Sigmoid colon (tissue), 7 donors: Measurements from ENCODE around the gene ARHGEF7. TPM values are rescaled to one million over a fixed set of nuclear protein-coding genes. Genes with fewer than 3 reads are reported as not detected.

Source experiments
- DNase-seq: peaks from one replicate; pipeline ENCODE4 v3.0.0-alpha.2; 2019
- H3K27ac ChIP-seq, 4 donors: fragments of 200-600 bp; sonication (generic); one replicate each; pipeline ENCODE4 v1.5.1; 2016 to 2019; ENCODE audit warnings: mild to moderate bottlenecking in 1 of 4
- H3K27me3 ChIP-seq, 3 donors: fragments of 200-600 bp; sonication (generic); one replicate each; pipeline ENCODE4 v1.5.1; 2019; ENCODE audit warnings: mild to moderate bottlenecking in 1 of 3
- H3K36me3 ChIP-seq, 4 donors: fragments of 200-600 bp; sonication (generic); one replicate each; pipeline ENCODE4 v1.5.1; 2016 to 2019
- H3K4me1 ChIP-seq, 4 donors: fragments of 200-600 bp; sonication (generic); one replicate each; pipeline ENCODE4 v1.5.1; 2017 to 2019
- H3K4me3 ChIP-seq, 4 donors: fragments of 200-600 bp; sonication (generic); one replicate each; pipeline ENCODE4 v1.5.1; 2017 to 2019; ENCODE audit warnings: mild to moderate bottlenecking in 2 of 4, moderate library complexity in 1 of 4
- H3K9me3 ChIP-seq, 4 donors: fragments of 200-600 bp in 3 of 4; sonication (generic) in 3 of 4; one replicate each; pipeline versions ENCODE4 v1.5.1 to v1.6.1; 2013 to 2019
- CTCF ChIP-seq, 4 experiments: fragments of 450-650 bp in 3 of 4; fragments of 200-600 bp in 1 of 4; IDR thresholded peaks; one replicate each; pipeline ENCODE4 v1.5.1; 2016 to 2019; ENCODE audit warnings: antibody characterized with exemption in 4 of 4, mild to moderate bottlenecking in 3 of 4, moderate library complexity in 2 of 4
- EP300 ChIP-seq, 4 donors: sonication (generic); formaldehyde crosslinking; IDR thresholded peaks; one replicate each; pipeline ENCODE4 v1.6.1; 2017; ENCODE audit warnings: antibody characterized with exemption in 4 of 4
- POLR2A ChIP-seq, 2 donors: fragments of 450-650 bp; IDR thresholded peaks; one replicate each; pipeline ENCODE4 v1.6.1; 2016; ENCODE audit warnings: antibody characterized with exemption in 2 of 2, mild to moderate bottlenecking in 2 of 2, moderate library complexity in 2 of 2
- POLR2AphosphoS5 ChIP-seq, 4 donors: sonication (generic); formaldehyde crosslinking; IDR thresholded peaks; one replicate each; pipeline ENCODE4 v1.6.1; 2017; ENCODE audit warnings: antibody characterized with exemption in 4 of 4
- WGBS, 2 donors: extraction: QIAGEN DNeasy Blood & Tissue Kit; methylation state at CpG; one replicate each; pipeline ENCODE4 v1.1.7; 2013; 5-methylcytosine and 5-hydroxymethylcytosine counted together
- intact Hi-C: fragments of 100-400 bp; cut with DNase I; formaldehyde crosslinking; loops from one replicate; pipeline ENCODE4 v1.15.1; 2023
- polyA plus RNA-seq, 3 donors: library from polyadenylated mRNA; stranded (reverse); fragments of 200-250 nt; gene quantifications; one replicate each; pipeline ENCODE4 v1.2.3, GENCODE V29; 2013
- total RNA-seq, 4 donors: library from RNA; depleted of rRNA; stranded (reverse); fragments of >200 nt; gene quantifications; one replicate each; pipeline ENCODE4 v1.1.0, GENCODE V29; 2016
- donor health status: healthy with polysubstance abuse.
- donor health status: Bipolar disorder and iron deficiency.
- donor health status: healthy.

The ARHGEF7 gene
- total and polyA plus RNA-seq, 7 donors: 8.4 to 79.8 (median 41.0) TPM

- DNase-seq: no peak
- TF ChIP-seq EP300 (IDR thresholded peaks at IDR 0.05) (no peak), POLR2A (IDR thresholded peaks at IDR 0.05) (no peak), POLR2AphosphoS5 (IDR thresholded peaks at IDR 0.05) (no peak), CTCF (IDR thresholded peaks at IDR 0.05) (no peak)
- H3K27me3 ChIP-seq: no peaks in the 10 kb centered on the region
- H3K9me3 ChIP-seq: peaks cover 0 to 3% (median under 1%) of the 10 kb centered on the region in 4 donors
- no peak overlapping the region for H3K27ac ChIP-seq
- no peaks in the 10 kb centered on the region for H3K4me1 ChIP-seq
- 83% methylated on average over 14 of the region's 14 CpGs for WGBS, 2 donors
- H3K36me3 ChIP-seq: peaks cover 0 to 5% (median 0%) of the 10 kb centered on the region in 4 donors
- H3K4me3 ChIP-seq: no peak overlapping the region
- intact Hi-C loops: no loop called here
Measured at GRCh38 chr13:111313911-111314425, 198.9 kb downstream of the ARHGEF7 start.

GRCh38 chr13:111314852-111315251, 199.7 kb downstream of the ARHGEF7 start:
- Histone ChIP-seq H3K27ac (no peak overlapping the region), H3K9me3 (peaks cover 0 to 3% (median under 1%) of the 10 kb centered on the region in 4 donors), H3K36me3 (peaks cover 0 to 5% (median 0%) of the 10 kb centered on the region in 4 donors), H3K27me3 (no peaks in the 10 kb centered on the region), H3K4me1 (no peaks in the 10 kb centered on the region), H3K4me3 (no peak overlapping the region)
- no peak for TF ChIP-seq CTCF (IDR thresholded peaks at IDR 0.05)
- TF ChIP-seq POLR2AphosphoS5 (IDR thresholded peaks at IDR 0.05): no peak
- no peak for TF ChIP-seq POLR2A (IDR thresholded peaks at IDR 0.05)
- TF ChIP-seq EP300 (IDR thresholded peaks at IDR 0.05): no peak
- intact Hi-C loops: no loop called here
- 81 to 85% methylated on average over 6 of the region's 6 CpGs for WGBS, 2 donors
- no peak for DNase-seq

- Histone ChIP-seq H3K27ac (no peak overlapping the region), H3K36me3 (peaks cover 0 to 5% (median 0%) of the 10 kb centered on the region in 4 donors), H3K4me1 (no peaks in the 10 kb centered on the region), H3K27me3 (no peaks in the 10 kb centered on the region), H3K9me3 (peaks cover 0 to 3% (median under 1%) of the 10 kb centered on the region in 4 donors), H3K4me3 (no peak overlapping the region)
- no peak for TF ChIP-seq EP300 (IDR thresholded peaks at IDR 0.05)
- TF ChIP-seq POLR2A (IDR thresholded peaks at IDR 0.05): no peak
- no peak for TF ChIP-seq CTCF (IDR thresholded peaks at IDR 0.05)
- intact Hi-C loops: no loop called here
- WGBS, 2 donors: 87 to 91% methylated on average over 15 of the region's 15 CpGs
- DNase-seq: no peak
Measured at GRCh38 chr13:111315347-111315995, 200.4 kb downstream of the ARHGEF7 start.

- Histone ChIP-seq H3K27ac (no peak overlapping the region), H3K4me1 (no peaks in the 10 kb centered on the region), H3K4me3 (no peak overlapping the region), H3K36me3 (peaks cover 0 to 5% (median 0%) of the 10 kb centered on the region in 4 donors), H3K27me3 (no peaks in the 10 kb centered on the region), H3K9me3 (peaks cover 0 to 3% (median under 1%) of the 10 kb centered on the region in 4 donors)
- TF ChIP-seq POLR2A (IDR thresholded peaks at IDR 0.05) (no peak), CTCF (IDR thresholded peaks at IDR 0.05) (no peak)
- DNase-seq: no peak
- intact Hi-C loops: no loop called here
- 87 to 90% methylated on average over 12 of the region's 12 CpGs for WGBS, 2 donors
Measured at GRCh38 chr13:111316161-111316730, 201.1 kb downstream of the ARHGEF7 start.
